Naive thymus-derived CD4-positive, alpha-beta T cell (primary cell): ENCODE results near the gene SPINDOC. TPM values are rescaled to one million over a fixed set of nuclear protein-coding genes. Genes with fewer than 3 reads are reported as not detected.

ENCODE experiments used
- ATAC-seq: fragments of 150-1000 bp; cut with Tn5 transposase; 2 replicates; pipeline ENCODE4 v1.10.0; 2021; ENCODE audit warnings: mild to moderate bottlenecking, moderate library complexity
- CTCF ChIA-PET: fragments of 350-600 bp; sonication (Branson Sonifier 250); formaldehyde crosslinking; loops from one replicate; lab custom pipeline; 2021; ENCODE audit warnings: antibody characterized with exemption; lab: Charles Lee
- POLR2A ChIA-PET: fragments of 350-600 bp; sonication (Branson Sonifier 250); formaldehyde crosslinking; loops from one replicate; lab custom pipeline; 2021; ENCODE audit warnings: antibody characterized with exemption, inconsistent platforms; lab: Charles Lee
- DNase-seq, 9 donors: peaks; one replicate each; pipeline versions ENCODE4 v3.0.0 to v3.0.0-alpha.2; 2020 to 2022; ENCODE audit warnings: mixed read lengths in 1 of 9
- H3K27ac ChIP-seq: one replicate; pipeline ENCODE4 v1.7.0; 2013; ENCODE audit warnings: mild to moderate bottlenecking, low read depth, low read length, moderate library complexity
- H3K27me3 ChIP-seq, 2 donors: one replicate each; pipeline ENCODE4 v1.7.0; 2013; ENCODE audit warnings: low read length in 2 of 2, mild to moderate bottlenecking in 2 of 2, moderate library complexity in 2 of 2; ENCODE audit not compliant: control insufficient read depth in 2 of 2, insufficient read depth in 2 of 2
- H3K36me3 ChIP-seq, 3 experiments: 1 replicate in 2 of 3; 2 replicates in 1 of 3; pipeline ENCODE4 v1.7.0; 2013; ENCODE audit warnings: low read length in 3 of 3, mild to moderate bottlenecking in 3 of 3, moderate library complexity in 1 of 3; ENCODE audit not compliant: insufficient read depth in 3 of 3, control insufficient read depth in 2 of 3
- H3K4me1 ChIP-seq, 2 donors: one replicate each; pipeline ENCODE4 v1.7.0; 2013; ENCODE audit warnings: low read length in 2 of 2, mild to moderate bottlenecking in 2 of 2, moderate library complexity in 1 of 2; ENCODE audit not compliant: control insufficient read depth in 2 of 2, insufficient read depth in 2 of 2
- H3K4me3 ChIP-seq: 2 replicates; pipeline ENCODE4 v1.7.0; 2013; ENCODE audit warnings: mild to moderate bottlenecking, low read length
- H3K9me3 ChIP-seq, 3 experiments: 1 replicate in 2 of 3; 2 replicates in 1 of 3; pipeline ENCODE4 v1.7.0; 2013; ENCODE audit warnings: low read length in 3 of 3; ENCODE audit not compliant: control insufficient read depth in 2 of 3
- H3K27ac Mint-ChIP-seq, 9 donors: one replicate each; pipeline ENCODE4 v1.8.0; 2020 to 2022; ENCODE audit warnings: mixed read lengths in 9 of 9, mild to moderate bottlenecking in 8 of 9, moderate library complexity in 5 of 9, inconsistent platforms in 2 of 9
- H3K27me3 Mint-ChIP-seq, 5 donors: one replicate each; pipeline ENCODE4 v1.8.0; 2021 to 2022; ENCODE audit warnings: mixed read lengths in 5 of 5, mild to moderate bottlenecking in 1 of 5
- H3K36me3 Mint-ChIP-seq, 5 donors: one replicate each; pipeline ENCODE4 v1.8.0; 2020 to 2022; ENCODE audit warnings: mixed read lengths in 5 of 5, mild to moderate bottlenecking in 3 of 5, inconsistent platforms in 1 of 5
- H3K4me1 Mint-ChIP-seq, 7 donors: one replicate each; pipeline ENCODE4 v1.8.0; 2020 to 2022; ENCODE audit warnings: mixed read lengths in 7 of 7, mild to moderate bottlenecking in 3 of 7, inconsistent platforms in 1 of 7
- H3K4me3 Mint-ChIP-seq, 10 donors: one replicate each; pipeline ENCODE4 v1.8.0; 2020 to 2022; ENCODE audit warnings: mild to moderate bottlenecking in 10 of 10, mixed read lengths in 10 of 10, moderate library complexity in 6 of 10, inconsistent platforms in 2 of 10
- H3K9me3 Mint-ChIP-seq, 11 donors: one replicate each; pipeline ENCODE4 v1.8.0; 2020 to 2022; ENCODE audit warnings: mixed read lengths in 11 of 11, mild to moderate bottlenecking in 4 of 11, inconsistent platforms in 1 of 11, moderate library complexity in 1 of 11
- intact Hi-C, 2 donors: fragments of 100-400 bp; cut with micrococcal nuclease; formaldehyde crosslinking; loops; one replicate each; pipeline ENCODE4 v1.15.1; 2023
- polyA plus RNA-seq, 2 donors: library from polyadenylated mRNA; unstranded; fragments of 300-500 nt; fragmentation: Illumina TruSeq; gene quantifications; one replicate each; pipeline ENCODE4 v1.2.3, GENCODE V29; 2021
- total RNA-seq, 6 experiments: library from RNA in 5 of 6; stranded (reverse) in 5 of 6; gene quantifications; 1 replicate in 5 of 6; 2 replicates in 1 of 6; pipeline ENCODE4 v1.2.3 and lab custom pipeline; 2021 to 2026

Gene SPINDOC
- total and polyA plus RNA-seq, 7 experiments from 2014 or later: 0.22 to 42.2 (median 8.2) TPM

- POLR2A ChIA-PET: interaction anchor here (1.3 to 2.4 kb wide), 5 partner anchors 10 to 31 kb away, joined by 4 to 11 read pairs (median 5); partner anchors contain the start of gene MARK2
- Histone ChIP-seq H3K4me3 (peak overlapping the region; percentile 10), H3K27me3 (no peaks in the 10 kb centered on the region), H3K9me3 (no peaks in the 10 kb centered on the region), H3K4me1 (peaks cover 80 to 86% of the 10 kb centered on the region in 2 donors), H3K27ac (peak overlapping the region; percentile 21), H3K36me3 (no peaks in the 10 kb centered on the region)
- CTCF ChIA-PET: interaction anchor here (1.1 to 1.5 kb wide), 3 partner anchors 31 to 33 kb away, joined by 3 to 7 read pairs (median 4); partner anchors contain the start of gene MARK2
- ATAC-seq (peak; percentile 37), DNase-seq (peak in 7 of 9 donors; percentile 50 to 69 (median 59))
- H3K4me1 Mint-ChIP-seq: peaks cover 73 to 98% (median 91%) of the 10 kb centered on the region in 7 donors
- peak overlapping the region; percentile 66 to 95 (median 91) for H3K27ac Mint-ChIP-seq
- H3K4me3 Mint-ChIP-seq: peak overlapping the region; percentile 61 to 84 (median 78)
- intact Hi-C loops: loop anchor here in 1 of 2 donors (2.0 kb wide), 1 partner anchor 37 kb away; no protein-coding TSS in a partner anchor
- H3K9me3 Mint-ChIP-seq: peaks cover 0 to 1% (median 0%) of the 10 kb centered on the region in 11 donors
- no peaks in the 10 kb centered on the region for H3K27me3 Mint-ChIP-seq
- H3K36me3 Mint-ChIP-seq: peaks cover 0 to 20% (median 3%) of the 10 kb centered on the region in 5 donors
Measured at GRCh38 chr11:63869683-63870082, 56.4 kb downstream of the SPINDOC start.

GRCh38 chr11:63870351-63871140 is 57.3 kb downstream of the SPINDOC start:
- ChIA-PET POLR2A (interaction anchor here (0.6 to 2.4 kb wide), 6 partner anchors 10 to 32 kb away, joined by 3 to 11 read pairs (median 4); partner anchors contain the start of gene MARK2), CTCF (interaction anchor here (0.9 to 1.5 kb wide), 2 partner anchors 32 to 33 kb away, joined by 3 to 7 read pairs; partner anchors contain the start of gene MARK2)
- intact Hi-C loops: no loop called here
- peaks cover 72 to 78% of the 10 kb centered on the region in 2 donors for H3K4me1 ChIP-seq
- ATAC-seq (no peak), DNase-seq (no peak)
- peaks cover 0 to 1% (median 0%) of the 10 kb centered on the region in 11 donors for H3K9me3 Mint-ChIP-seq
- no peaks in the 10 kb centered on the region for H3K27me3 Mint-ChIP-seq
- no peak overlapping the region for H3K4me3 ChIP-seq
- no peaks in the 10 kb centered on the region for H3K9me3 ChIP-seq
- peaks cover 0 to 4% (median 0%) of the 10 kb centered on the region in 3 experiments for H3K36me3 ChIP-seq
- H3K27ac ChIP-seq: peak overlapping the region; percentile 21
- H3K27me3 ChIP-seq: no peaks in the 10 kb centered on the region
- peak overlapping the region in 9 of 10 donors; percentile 43 to 84 (median 75) for H3K4me3 Mint-ChIP-seq
- peaks cover 0 to 17% (median 3%) of the 10 kb centered on the region in 5 donors for H3K36me3 Mint-ChIP-seq
- H3K27ac Mint-ChIP-seq: peak overlapping the region; percentile 56 to 95 (median 79)
- H3K4me1 Mint-ChIP-seq: peaks cover 72 to 95% (median 89%) of the 10 kb centered on the region in 7 donors

- H3K4me3 Mint-ChIP-seq: peak overlapping the region; percentile 45 to 72 (median 62)
- CTCF ChIA-PET: interaction anchor here (1.9 to 2.4 kb wide), 3 partner anchors 12 to 35 kb away, joined by 5 to 18 read pairs (median 9); partner anchors contain the start of gene MARK2
- H3K4me3 ChIP-seq: no peak overlapping the region
Measured at GRCh38 chr11:63871962-63872799, 58.9 kb downstream of the SPINDOC start.

GRCh38 chr11:63872800-63873197 is 59.5 kb downstream of the SPINDOC start:
- ATAC-seq: no peak
- H3K27me3 Mint-ChIP-seq: no peaks in the 10 kb centered on the region
- Histone ChIP-seq H3K9me3 (no peaks in the 10 kb centered on the region), H3K27ac (no peak overlapping the region), H3K36me3 (peaks cover 0 to 10% (median 0%) of the 10 kb centered on the region in 3 experiments), H3K4me1 (peaks cover 50 to 56% of the 10 kb centered on the region in 2 donors), H3K4me3 (no peak overlapping the region), H3K27me3 (no peaks in the 10 kb centered on the region)
- H3K27ac Mint-ChIP-seq: peak overlapping the region in 6 of 9 donors; percentile 23 to 80 (median 57)
- intact Hi-C loops: loop anchor here in 1 of 2 donors (1.0 kb wide), 2 partner anchors 16 to 35 kb away; no protein-coding TSS in a partner anchor
- H3K4me3 Mint-ChIP-seq: peak overlapping the region in 9 of 10 donors; percentile 21 to 69 (median 59)
- POLR2A ChIA-PET: interaction anchor here (1.6 to 5.5 kb wide), 2 partner anchors 14 to 34 kb away, joined by 6 to 51 read pairs; partner anchors contain the start of gene MARK2
- H3K4me1 Mint-ChIP-seq: peaks cover 54 to 85% (median 79%) of the 10 kb centered on the region in 7 donors
- no peak for DNase-seq
- CTCF ChIA-PET: interaction anchor here (0.5 to 2.4 kb wide), 5 partner anchors 11 to 105 kb away, joined by 3 to 18 read pairs (median 5); partner anchors contain the start of gene MARK2
- H3K9me3 Mint-ChIP-seq: peaks cover 0 to 1% (median 0%) of the 10 kb centered on the region in 11 donors
- peaks cover 0 to 12% (median 0%) of the 10 kb centered on the region in 5 donors for H3K36me3 Mint-ChIP-seq

More at GRCh38 chr11:63871962-63872799, 58.9 kb downstream of the SPINDOC start:
- no peaks in the 10 kb centered on the region for H3K27me3 Mint-ChIP-seq
- H3K27ac Mint-ChIP-seq: peak overlapping the region in 7 of 9 donors; percentile 8 to 70 (median 41)
- Histone ChIP-seq H3K36me3 (peaks cover 0 to 10% (median 0%) of the 10 kb centered on the region in 3 experiments), H3K27me3 (no peaks in the 10 kb centered on the region), H3K9me3 (no peaks in the 10 kb centered on the region), H3K27ac (no peak overlapping the region), H3K4me1 (peaks cover 56 to 62% of the 10 kb centered on the region in 2 donors)
- peak in 3 of 9 donors; percentile 11 to 44 (median 23) for DNase-seq
- peak; percentile 96 for ATAC-seq
- H3K9me3 Mint-ChIP-seq: peaks cover 0 to 1% (median 0%) of the 10 kb centered on the region in 11 donors
- peaks cover 58 to 88% (median 83%) of the 10 kb centered on the region in 7 donors for H3K4me1 Mint-ChIP-seq
- POLR2A ChIA-PET: interaction anchor here (1.0 to 5.5 kb wide), 3 partner anchors 14 to 46 kb away, joined by 4 to 51 read pairs (median 6); partner anchors contain the start of gene MARK2
- intact Hi-C loops: loop anchor here in 1 of 2 donors (1.0 kb wide), 2 partner anchors 16 to 35 kb away; no protein-coding TSS in a partner anchor
- H3K36me3 Mint-ChIP-seq: peaks cover 0 to 12% (median 0%) of the 10 kb centered on the region in 5 donors

GRCh38 chr11:63873311-63873710 is 60.1 kb downstream of the SPINDOC start:
- no peak for DNase-seq
- Histone ChIP-seq H3K9me3 (no peaks in the 10 kb centered on the region), H3K27ac (no peak overlapping the region), H3K4me3 (no peak overlapping the region), H3K27me3 (no peaks in the 10 kb centered on the region), H3K36me3 (peaks cover 0 to 10% (median 0%) of the 10 kb centered on the region in 3 experiments), H3K4me1 (peaks cover 45 to 51% of the 10 kb centered on the region in 2 donors)
- Mint-ChIP-seq H3K36me3 (peaks cover 0 to 14% (median 0%) of the 10 kb centered on the region in 5 donors), H3K27me3 (no peaks in the 10 kb centered on the region), H3K4me1 (peaks cover 56 to 85% (median 79%) of the 10 kb centered on the region in 7 donors), H3K9me3 (peaks cover 0 to 1% (median 0%) of the 10 kb centered on the region in 11 donors), H3K27ac (peak overlapping the region in 6 of 9 donors; percentile 25 to 62 (median 52)), H3K4me3 (peak overlapping the region in 6 of 10 donors; percentile 21 to 69 (median 46))
- ChIA-PET CTCF (interaction anchor here (0.5 to 2.4 kb wide), 7 partner anchors 10 to 532 kb away, joined by 3 to 18 read pairs (median 5); partner anchors contain the start of gene MARK2), POLR2A (interaction anchor here (1.6 to 5.5 kb wide), 2 partner anchors 13 to 35 kb away, joined by 6 to 51 read pairs; partner anchors contain the start of gene MARK2)
- intact Hi-C loops: no loop called here
- ATAC-seq: no peak
